ENCODE data around the gene NECTIN1. TPM values are rescaled to one million over a fixed set of nuclear protein-coding genes. Genes with fewer than 3 reads are reported as not detected.

Gene NECTIN1
- total and polyA plus RNA-seq, 2 of the 13 experiments (the other 11 are each of a cell fraction or from before 2014, with no cell fraction given): 3.9 to 7.3 TPM

- ChIA-PET CTCF (ENCODE audit: low intra/inter-chr PET ratio, low total read pairs) (interaction anchor here (2.3 kb wide), 1 partner anchor 40 kb away, joined by 5 read pairs; the partner anchor contains the start of gene NECTIN1), POLR2A (interaction anchor here (1.4 kb wide), 1 partner anchor 24 kb away, joined by 4 read pairs; no protein-coding TSS in a partner anchor)
- peak; percentile 17; the same call in 1 of the 2 replicates for TF ChIP-seq RXRA (CRISPR knock-in tag; IDR thresholded peaks at IDR 0.05)
- no peak for TF ChIP-seq GTF2F1 (IDR thresholded peaks at IDR 0.05; ENCODE audit: low read length)
- TF ChIP-seq MIXL1 (CRISPR knock-in tag; IDR thresholded peaks at IDR 0.05): no peak
- 0 out of 2 replicates have a peak, but pooled peaks have one; percentile 25 for TF ChIP-seq SALL1 (CRISPR knock-in tag; IDR thresholded peaks at IDR 0.05)
- TF ChIP-seq U2AF1 (optimal IDR thresholded peaks at IDR 0.05; ENCODE audit: low read depth, low read length): no peak
- no peak for TF ChIP-seq SIX4 (CRISPR knock-in tag; IDR thresholded peaks at IDR 0.05)
- H3K9me3 ChIP-seq (ENCODE audit: low read length): no peaks in the 10 kb centered on the region
- 74% methylated on average over 5 of the region's 7 CpGs for WGBS (ENCODE audit: low lambda C conversion rate)
- no peak overlapping the region for H3K27ac ChIP-seq (ENCODE audit: extremely low read length, insufficient read depth, low read length)
- H3K36me3 ChIP-seq (replicated peaks in 1 of 2; ENCODE audit: control insufficient read depth in 1 of 2, insufficient read depth in 2 of 2, low read length in 2 of 2): no peaks in the 10 kb centered on the region
- DNase-seq (ENCODE audit: low spot score) (no peak), ATAC-seq (no peak), FAIRE-seq (no peak)
- H4K20me1 ChIP-seq (ENCODE audit: insufficient read depth, low read length): no peaks in the 10 kb centered on the region
- H3K9ac ChIP-seq (ENCODE audit: insufficient read depth, low read depth, low read length): no peak overlapping the region
- H3K79me2 ChIP-seq (ENCODE audit: insufficient read depth, low read length): no peaks in the 10 kb centered on the region
- H2AFZ ChIP-seq (ENCODE audit: low read length): no peak overlapping the region
- no peak overlapping the region for H3K4me3 ChIP-seq (replicated peaks in 1 of 3; ENCODE audit: insufficient read depth in 1 of 3, low read depth in 2 of 3, low read length in 3 of 3)
- H3K4me2 ChIP-seq (ENCODE audit: low read depth, low read length): no peak overlapping the region
- no peaks in the 10 kb centered on the region for H3K27me3 ChIP-seq (ENCODE audit: control insufficient read depth in 1 of 2, insufficient read depth in 2 of 2, low read length in 2 of 2)
- peaks cover 60% of the 10 kb centered on the region for H3K4me1 ChIP-seq (ENCODE audit: insufficient read depth, low read length)
- BruUV-seq (replicated peaks): no TSS peak
- in situ Hi-C loops (cut with HindIII; ENCODE audit: extremely low pct_ligation_motif_present, low pct_unique_long_range_greater_than_20kb) (no loop called here), intact Hi-C loops (cut with micrococcal nuclease; ENCODE audit: unreplicated experiment) (no loop called here)
These were observed 39.7 kb downstream of the NECTIN1 start for GRCh38 chr11:119689302-119689701.

- no peak for DNase-seq (ENCODE audit: low spot score)
- Histone ChIP-seq H3K4me2 (ENCODE audit: low read depth, low read length) (no peak overlapping the region), H3K36me3 (replicated peaks in 1 of 2; ENCODE audit: control insufficient read depth in 1 of 2, insufficient read depth in 2 of 2, low read length in 2 of 2) (no peaks in the 10 kb centered on the region), H3K4me1 (ENCODE audit: insufficient read depth, low read length) (peaks cover 59% of the 10 kb centered on the region), H3K9me3 (ENCODE audit: low read length) (no peaks in the 10 kb centered on the region), H4K20me1 (ENCODE audit: insufficient read depth, low read length) (no peaks in the 10 kb centered on the region), H2AFZ (ENCODE audit: low read length) (no peak overlapping the region), H3K9ac (ENCODE audit: insufficient read depth, low read depth, low read length) (no peak overlapping the region), H3K27me3 (ENCODE audit: control insufficient read depth in 1 of 2, insufficient read depth in 2 of 2, low read length in 2 of 2) (no peaks in the 10 kb centered on the region), H3K27ac (ENCODE audit: extremely low read length, insufficient read depth, low read length) (no peak overlapping the region), H3K79me2 (ENCODE audit: insufficient read depth, low read length) (no peaks in the 10 kb centered on the region), H3K4me3 (replicated peaks in 1 of 3; ENCODE audit: insufficient read depth in 1 of 3, low read depth in 2 of 3, low read length in 3 of 3) (no peak overlapping the region)
- WGBS (ENCODE audit: low lambda C conversion rate): 68% methylated on average over 2 of the region's 4 CpGs
- BruUV-seq (replicated peaks): no TSS peak
- POLR2A ChIA-PET: no interaction called here
- intact Hi-C loops (cut with micrococcal nuclease; ENCODE audit: unreplicated experiment) (no loop called here), in situ Hi-C loops (cut with HindIII; ENCODE audit: extremely low pct_ligation_motif_present, low pct_unique_long_range_greater_than_20kb) (no loop called here)
- CTCF ChIA-PET (ENCODE audit: low intra/inter-chr PET ratio, low total read pairs): no interaction called here
- FAIRE-seq: no peak
- ATAC-seq: no peak
- TF ChIP-seq SOX6 (IDR thresholded peaks at IDR 0.05) (no peak), SOX6 (CRISPR knock-in tag; IDR thresholded peaks at IDR 0.05) (no peak)
- TF ChIP-seq, protein P1, sequence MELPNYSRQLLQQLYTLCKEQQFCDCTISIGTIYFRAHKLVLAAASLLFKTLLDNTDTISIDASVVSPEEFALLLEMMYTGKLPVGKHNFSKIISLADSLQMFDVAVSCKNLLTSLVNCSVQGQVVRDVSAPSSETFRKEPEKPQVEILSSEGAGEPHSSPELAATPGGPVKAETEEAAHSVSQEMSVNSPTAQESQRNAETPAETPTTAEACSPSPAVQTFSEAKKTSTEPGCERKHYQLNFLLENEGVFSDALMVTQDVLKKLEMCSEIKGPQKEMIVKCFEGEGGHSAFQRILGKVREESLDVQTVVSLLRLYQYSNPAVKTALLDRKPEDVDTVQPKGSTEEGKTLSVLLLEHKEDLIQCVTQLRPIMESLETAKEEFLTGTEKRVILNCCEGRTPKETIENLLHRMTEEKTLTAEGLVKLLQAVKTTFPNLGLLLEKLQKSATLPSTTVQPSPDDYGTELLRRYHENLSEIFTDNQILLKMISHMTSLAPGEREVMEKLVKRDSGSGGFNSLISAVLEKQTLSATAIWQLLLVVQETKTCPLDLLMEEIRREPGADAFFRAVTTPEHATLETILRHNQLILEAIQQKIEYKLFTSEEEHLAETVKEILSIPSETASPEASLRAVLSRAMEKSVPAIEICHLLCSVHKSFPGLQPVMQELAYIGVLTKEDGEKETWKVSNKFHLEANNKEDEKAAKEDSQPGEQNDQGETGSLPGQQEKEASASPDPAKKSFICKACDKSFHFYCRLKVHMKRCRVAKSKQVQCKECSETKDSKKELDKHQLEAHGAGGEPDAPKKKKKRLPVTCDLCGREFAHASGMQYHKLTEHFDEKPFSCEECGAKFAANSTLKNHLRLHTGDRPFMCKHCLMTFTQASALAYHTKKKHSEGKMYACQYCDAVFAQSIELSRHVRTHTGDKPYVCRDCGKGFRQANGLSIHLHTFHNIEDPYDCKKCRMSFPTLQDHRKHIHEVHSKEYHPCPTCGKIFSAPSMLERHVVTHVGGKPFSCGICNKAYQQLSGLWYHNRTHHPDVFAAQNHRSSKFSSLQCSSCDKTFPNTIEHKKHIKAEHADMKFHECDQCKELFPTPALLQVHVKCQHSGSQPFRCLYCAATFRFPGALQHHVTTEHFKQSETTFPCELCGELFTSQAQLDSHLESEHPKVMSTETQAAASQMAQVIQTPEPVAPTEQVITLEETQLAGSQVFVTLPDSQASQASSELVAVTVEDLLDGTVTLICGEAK (IDR thresholded peaks at IDR 0.05): no peak
- TF ChIP-seq, protein P1 (CRISPR knock-in tag; IDR thresholded peaks at IDR 0.05): no peak
These were observed 40.6 kb downstream of the NECTIN1 start for GRCh38 chr11:119688356-119688755.

Measured in HepG2 (cell line).